NCI-H69 (cell line): ENCODE data around the gene ARFGAP1.
"Not testable (repeated sequence)": the region's sequence is repeated elsewhere in the genome, so short reads cannot be mapped to it uniquely, and the experiment has no call there.

ENCODE experiments used
- DNase-seq: peaks from one replicate; lab custom pipeline; 2025; lab: John Stamatoyannopoulos, UW

Gene ARFGAP1

DNA sequence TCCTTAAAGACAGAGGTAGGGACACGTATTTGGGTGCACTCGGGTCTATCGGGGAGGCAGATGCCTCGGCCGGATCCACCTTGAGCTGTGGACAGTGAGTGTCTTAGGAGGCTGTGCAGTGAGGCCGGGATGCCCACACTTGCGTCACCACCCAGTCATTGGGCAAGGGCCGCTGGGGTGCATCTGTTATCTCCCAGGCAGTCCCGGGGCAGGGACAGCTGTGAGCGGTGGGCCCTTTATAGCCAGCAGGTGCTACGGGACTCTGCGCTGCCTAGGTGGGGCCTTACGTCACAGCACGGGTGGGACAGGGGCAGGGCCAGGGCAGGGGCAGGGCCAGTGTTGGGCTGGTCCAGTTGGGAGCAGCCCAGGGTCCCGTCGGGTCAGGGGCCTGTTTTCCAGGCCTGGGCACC is 19.7 kb downstream of the ARFGAP1 start:
- no peak for DNase-seq

DNA sequence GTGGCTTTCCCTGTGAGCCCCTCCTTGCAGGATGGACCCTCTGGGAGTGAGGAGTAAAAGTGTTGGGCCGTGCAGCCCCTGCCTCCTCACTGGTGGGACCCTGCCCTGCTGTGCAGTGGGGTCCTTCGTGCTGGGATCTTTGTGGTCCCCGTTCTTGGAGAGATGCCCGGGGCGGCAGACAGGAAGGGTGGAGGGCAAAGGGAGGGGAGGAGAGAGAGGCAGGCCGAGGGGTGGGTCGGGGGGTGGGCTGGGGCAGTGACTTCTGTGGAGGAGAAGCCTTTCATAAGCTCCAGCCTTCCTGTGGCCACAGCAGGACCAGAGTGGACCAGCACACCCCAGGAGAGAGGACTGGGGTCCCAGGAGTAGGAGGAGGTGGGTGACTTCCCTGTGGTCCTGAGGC is 20.3 kb downstream of the ARFGAP1 start, which contains the start of gene COL20A1:
TSS of gene COL20A1 (plus strand) at position 283 of the 400 bp plus-strand sequence. CDS start 1,922 bp downstream, outside the sequence.
- DNase-seq, result no peak

DNA sequence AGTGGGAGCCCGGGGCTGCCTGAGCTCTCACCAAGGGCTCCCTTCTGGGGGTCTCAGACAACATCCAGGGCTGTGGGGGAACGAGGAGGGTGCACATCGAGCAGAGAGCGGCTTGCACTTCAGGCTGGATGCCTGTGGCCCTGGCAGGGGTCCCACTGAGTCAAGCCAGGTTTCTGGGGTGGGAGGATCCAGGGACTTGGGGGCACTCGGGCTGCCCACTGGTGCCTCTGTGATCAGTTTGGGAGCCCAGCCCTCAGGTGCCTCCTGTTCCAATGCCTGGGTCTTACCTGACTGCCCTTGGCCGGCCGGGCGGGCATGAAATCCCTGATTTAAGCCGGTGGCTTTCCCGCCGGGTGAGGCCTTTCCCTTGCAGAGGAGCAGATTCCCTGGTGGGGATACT is 20.8 kb downstream of the ARFGAP1 start:
- DNase-seq, result no peak

DNA sequence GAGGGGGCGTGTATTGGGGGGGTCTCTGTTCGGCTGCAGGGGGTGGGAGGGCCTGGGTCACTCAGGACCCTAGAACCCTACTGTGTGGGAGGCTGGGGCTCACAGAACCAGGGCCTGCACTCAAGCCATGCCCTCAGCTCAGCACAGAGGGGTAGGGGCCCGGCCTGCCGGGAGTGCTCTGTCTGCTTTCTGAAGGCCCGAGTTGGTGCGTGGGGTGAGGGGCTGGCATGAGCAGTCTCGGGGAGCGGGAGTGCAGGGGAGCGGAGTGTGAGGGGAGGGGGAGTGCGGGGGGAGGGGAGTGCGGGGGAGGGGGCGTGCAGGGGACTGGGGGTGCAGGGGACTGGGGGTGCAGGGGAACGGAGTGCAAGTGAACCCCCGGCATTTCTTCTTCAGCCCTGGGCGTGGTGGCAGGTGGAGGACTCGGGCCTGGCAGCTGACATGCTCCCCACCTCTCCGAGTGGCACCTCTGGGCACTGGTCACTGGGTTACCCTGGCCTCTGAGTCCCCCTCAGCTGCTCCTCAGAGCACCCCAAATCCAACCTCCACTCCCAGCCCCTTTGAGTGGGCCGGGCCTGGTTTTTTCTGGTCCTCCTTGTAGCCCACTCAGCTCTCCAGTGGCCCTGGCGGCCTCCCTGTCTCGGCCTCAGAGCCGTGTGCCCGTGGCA is 21.4 kb downstream of the ARFGAP1 start:
- DNase-seq, result no peak

DNA sequence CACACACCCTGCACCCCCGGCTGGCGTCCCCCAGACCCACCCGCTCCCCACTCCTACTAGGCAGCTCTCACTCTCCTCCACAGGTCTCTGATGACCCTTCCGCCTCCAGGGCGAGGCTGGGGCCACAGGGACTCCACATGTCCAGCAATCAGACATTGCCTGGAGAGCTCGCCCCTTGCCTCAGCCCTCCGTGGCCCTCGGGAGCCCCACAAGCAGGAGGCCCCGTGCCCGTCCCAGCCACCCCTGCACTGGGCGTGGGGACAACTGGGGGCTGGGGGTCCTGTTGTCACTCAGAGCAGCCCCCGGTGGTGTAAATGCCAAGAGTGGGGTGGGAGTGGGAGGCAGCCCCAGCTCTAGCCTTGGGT is 21.9 kb downstream of the ARFGAP1 start:
- no peak for DNase-seq

DNA sequence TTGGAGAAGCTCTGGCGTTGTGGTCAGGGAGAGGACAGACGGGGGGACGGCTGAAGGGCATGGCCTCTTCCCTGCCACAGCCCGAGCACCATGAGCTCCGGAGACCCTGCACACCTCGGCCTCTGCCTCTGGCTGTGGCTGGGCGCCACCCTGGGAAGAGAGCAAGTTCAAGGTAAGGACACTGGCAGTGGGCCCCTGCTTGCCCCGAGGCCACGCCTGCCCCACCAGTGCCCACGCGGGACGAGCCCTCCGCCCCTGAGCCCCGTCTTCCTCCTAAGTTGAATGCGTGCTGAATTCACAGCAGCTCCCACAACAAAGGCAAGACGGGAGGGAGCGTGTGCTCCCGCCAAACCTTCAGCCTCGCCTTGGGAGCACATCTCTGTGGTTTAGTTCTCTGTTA is 22.4 kb downstream of the ARFGAP1 start:
- no peak for DNase-seq

DNA sequence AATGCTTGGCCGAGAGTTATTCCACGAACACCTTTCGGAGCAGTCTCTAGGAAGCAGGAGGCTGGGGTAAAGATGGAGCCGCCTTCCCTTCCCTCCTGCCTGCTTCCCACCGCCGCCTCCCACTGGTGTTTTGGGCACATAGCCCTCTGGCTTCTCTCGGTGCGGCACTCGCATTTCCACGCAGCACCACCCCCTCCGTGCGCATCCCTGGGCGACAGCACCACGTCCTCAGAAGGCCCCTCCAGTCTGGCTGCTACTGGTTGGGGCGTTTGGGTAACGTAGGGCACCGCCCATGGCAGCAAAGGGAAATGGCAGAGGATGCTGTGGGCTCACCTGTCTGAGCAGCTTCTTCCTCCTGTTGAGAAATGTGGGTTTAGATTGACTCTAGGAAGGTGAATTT is 22.8 kb downstream of the ARFGAP1 start:
- DNase-seq, result peak; percentile 26

DNA sequence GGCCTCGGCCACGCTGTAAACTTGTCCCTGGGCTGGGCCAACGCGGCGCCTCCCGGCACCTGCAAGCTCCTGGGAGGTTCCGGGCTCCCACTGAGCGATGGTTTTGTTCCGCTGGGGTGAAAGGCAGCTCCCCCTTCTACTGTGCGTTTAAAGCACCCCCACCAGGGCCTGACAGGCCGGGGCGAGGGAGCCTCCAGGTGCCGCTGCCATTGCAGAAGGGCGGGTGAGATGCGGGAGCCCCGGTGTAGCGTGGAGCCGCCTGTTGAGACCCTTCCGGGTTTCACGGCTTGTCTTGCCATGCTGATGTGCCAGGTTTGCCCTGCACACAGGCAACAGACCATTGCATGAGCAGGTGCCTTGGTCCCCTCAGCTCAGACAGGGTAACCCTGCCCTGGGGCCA is 23.2 kb downstream of the ARFGAP1 start:
- DNase-seq, result peak; percentile 26

DNA sequence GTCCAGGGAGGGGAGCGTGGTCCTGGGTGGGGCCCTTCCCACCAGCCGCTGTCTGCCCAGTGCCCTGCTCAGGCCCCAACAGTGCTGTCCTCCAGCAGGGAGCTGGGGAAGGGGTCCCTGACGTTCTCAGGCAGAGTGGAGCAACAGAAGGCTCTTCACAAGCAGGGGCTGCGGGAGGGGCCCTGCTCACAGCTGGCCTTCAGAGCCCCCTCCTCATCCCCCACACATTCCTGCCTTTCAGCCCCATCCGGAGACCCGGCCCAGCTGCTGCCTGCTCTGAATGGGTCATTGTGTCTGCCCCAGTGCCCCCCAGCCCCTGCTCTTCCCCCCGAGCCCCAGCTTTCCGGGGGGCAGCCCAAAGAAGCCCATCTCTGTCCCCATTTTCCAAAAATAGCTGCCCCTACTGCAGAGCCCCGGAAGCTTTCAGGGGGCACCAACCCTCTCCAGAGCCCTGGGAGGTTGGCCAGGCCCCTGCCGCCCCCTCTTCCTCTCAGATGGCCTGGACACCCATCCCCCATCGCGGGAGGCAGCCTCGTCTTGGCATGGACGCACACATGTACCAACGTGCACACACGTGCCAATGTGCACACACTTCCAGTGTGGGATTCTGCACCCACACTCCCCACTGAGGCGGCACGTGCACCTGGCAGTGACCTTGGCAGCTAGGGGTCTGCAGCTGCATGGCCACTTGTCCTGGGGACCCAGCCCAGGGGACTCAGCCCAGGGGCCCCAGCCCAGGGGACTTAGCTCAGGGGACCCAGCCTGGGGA is 24.1 kb downstream of the ARFGAP1 start:
- no peak for DNase-seq

DNA sequence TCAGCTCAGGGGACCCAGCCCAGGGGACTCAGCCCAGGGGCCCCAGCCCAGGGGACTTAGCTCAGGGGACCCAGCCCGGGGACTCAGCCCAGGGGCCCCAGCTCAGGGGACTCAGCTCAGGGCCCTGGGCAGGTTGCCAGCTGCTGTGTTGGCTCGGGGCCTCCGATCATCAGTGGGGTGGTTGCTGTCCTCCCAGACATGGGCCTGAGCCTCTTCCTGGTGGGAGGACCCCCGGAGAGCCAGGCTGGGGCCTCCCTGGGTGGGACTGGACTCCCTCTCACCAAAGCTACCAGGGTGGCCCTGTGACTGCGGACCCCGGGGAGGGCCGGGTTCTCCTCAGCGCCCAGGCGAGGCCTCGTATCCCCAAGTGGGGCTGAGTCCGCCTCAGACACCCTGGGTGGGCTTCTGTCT is 24.8 kb downstream of the ARFGAP1 start:
- DNase-seq, result no peak

DNA sequence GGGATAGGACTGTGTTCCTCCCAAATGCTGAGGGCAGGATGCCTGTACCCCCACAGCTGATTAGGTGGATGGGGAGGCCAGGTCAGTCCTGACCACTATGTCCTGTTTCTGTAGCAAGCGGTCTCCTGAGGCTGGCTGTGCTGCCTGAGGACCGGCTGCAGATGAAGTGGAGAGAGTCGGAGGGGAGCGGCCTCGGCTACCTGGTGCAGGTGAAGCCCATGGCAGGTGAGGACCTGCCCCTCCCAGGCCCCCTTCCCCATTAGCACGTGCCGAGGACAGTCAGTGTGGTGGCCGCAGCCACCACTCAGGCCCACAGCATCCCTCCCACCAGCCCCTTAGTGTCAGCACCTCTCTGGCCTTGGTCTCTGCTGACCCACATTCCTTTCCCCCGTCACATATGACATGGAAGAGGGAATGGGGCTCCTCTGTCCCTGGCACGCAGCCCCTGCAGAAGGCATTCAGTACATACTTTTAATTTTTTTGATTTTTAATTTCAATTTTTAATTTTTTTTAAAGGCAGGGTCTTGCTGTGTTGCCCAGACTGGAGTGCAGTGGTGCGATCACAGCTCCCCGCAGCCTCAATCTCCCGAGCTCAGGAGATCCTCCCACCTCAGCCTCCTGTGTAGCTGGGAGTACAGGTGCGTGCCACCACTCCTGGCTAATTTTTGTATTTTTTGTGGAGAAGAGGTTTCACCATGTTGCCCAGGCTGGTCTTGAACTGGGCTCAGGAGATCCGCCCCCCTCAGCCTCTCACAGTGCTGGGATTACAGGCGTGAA is 25.4 kb downstream of the ARFGAP1 start:
- no peak for DNase-seq

DNA sequence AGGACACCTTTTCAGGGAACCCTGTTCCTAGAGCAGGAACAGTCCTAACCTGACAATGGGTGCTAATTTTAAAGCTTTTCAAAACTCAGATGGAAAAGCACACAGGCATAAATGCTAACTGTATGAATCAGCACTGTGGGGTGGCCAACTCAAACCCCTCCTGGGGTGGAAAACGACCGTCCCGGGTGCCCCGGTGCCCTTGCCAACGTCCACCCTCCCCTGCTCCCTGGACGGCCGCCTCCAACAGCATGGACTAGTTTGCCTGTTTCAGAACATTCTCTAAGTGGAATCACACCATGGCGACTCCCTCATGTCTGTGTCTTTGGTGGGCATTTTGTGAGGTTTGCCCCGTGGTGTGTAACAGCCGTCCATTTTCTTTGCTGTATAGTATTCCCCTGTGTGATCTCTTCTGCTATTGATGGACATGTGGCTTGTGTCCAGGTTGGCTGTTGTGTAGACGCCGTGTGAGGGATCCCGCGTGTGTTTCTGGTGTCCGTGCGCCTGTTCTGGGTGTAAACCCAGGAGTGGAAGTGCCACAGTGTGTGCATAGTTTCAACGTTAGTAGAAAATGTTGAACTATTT is 26.2 kb downstream of the ARFGAP1 start:
- DNase-seq, result no peak

DNA sequence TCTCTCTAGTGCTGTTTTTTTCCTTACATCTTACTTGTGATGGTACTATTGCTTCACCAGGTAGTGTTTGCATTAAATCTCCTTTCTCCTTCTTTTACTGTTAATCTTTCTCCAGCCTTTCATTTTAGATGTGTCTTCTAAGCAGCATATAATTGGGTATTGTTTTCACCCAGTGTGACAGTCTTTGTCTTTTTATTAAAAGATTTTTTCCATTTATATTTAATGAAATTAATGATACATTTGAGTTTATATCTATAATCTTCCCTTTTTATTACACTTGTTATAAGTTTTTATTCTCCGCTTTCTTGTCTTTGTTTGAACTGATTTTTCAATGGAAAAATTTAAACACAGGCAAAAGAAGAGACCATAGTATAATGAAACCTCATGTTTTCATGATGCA is 29.1 kb downstream of the ARFGAP1 start:
- DNase-seq, result no peak

DNA sequence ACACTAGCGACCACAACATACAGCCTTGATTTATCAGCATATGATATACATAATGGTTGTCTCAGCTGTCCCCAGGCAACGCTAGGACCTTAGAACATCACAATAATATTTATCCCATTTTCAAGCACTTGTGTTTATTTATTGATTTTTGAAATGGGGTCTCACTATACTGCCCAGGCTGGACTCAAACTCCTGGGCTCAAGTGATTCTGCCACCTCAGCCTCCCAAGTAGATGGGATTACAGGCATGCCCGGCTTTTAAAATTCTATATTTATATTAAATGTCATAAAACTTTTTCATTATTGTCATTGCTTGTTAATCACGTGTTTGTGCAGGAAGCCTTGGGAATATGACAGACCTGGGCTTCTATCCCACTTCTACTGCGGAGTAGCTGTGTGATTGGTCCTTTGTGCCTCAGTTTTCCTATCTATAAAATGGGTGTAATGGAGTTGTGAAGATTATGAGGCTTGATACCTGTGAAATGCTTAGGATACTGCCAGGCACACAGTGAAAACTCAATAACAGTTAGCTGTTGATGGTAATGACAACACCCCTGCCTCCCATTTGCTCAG is 30.6 kb downstream of the ARFGAP1 start:
- no peak for DNase-seq

DNA sequence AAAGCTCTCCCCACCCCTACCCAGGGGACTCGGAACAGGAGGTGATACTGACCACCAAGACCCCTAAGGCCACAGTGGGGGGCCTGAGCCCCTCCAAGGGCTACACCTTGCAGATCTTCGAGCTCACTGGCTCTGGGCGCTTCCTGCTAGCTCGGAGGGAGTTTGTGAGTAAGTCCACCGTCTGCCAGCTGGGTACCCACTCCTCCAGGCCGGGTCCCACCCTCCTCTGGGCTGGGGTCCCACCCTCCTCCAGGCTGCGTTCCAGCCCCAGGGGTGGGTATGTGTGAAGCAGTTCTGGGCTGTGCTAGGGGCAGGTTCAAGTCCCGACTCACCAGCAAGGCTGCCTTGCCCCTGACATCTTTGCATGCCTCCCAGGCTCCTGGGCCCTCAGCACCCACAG is 32.8 kb downstream of the ARFGAP1 start:
- DNase-seq, result no peak

DNA sequence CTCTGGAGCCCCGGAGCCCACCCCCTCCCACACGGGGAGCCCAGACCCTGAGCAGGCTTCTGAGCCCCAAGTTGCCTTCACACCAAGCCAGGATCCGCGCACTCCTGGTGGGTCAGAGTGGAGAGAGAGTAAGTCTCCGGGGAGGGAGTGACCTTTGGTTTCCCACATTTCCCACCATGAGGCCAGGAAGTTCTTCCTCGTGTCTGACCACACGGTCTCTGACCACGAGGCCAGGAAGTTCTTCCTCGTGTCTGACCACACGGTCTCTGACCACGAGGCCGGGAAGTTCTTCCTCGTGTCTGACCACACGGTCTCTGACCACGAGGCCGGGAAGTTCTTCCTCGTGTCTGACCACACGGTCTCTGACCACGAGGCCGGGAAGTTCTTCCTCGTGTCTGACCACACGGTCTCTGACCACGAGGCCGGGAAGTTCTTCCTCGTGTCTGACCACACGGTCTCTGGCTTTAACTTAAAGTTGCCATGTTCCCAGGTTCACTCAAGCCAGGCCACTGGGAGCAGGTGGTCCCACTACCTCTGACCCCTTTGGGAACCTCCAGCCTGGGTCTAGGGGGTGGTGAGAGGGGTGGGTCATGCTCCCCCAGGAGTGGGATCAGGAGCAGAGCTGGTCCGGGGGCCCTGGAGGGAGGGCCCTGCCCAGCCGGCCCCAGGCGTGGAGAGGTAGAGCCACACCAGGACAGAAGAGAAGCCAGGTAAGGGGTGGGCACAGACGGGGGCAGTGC is 33.5 kb downstream of the ARFGAP1 start:
- not testable (repeated sequence) for DNase-seq

DNA sequence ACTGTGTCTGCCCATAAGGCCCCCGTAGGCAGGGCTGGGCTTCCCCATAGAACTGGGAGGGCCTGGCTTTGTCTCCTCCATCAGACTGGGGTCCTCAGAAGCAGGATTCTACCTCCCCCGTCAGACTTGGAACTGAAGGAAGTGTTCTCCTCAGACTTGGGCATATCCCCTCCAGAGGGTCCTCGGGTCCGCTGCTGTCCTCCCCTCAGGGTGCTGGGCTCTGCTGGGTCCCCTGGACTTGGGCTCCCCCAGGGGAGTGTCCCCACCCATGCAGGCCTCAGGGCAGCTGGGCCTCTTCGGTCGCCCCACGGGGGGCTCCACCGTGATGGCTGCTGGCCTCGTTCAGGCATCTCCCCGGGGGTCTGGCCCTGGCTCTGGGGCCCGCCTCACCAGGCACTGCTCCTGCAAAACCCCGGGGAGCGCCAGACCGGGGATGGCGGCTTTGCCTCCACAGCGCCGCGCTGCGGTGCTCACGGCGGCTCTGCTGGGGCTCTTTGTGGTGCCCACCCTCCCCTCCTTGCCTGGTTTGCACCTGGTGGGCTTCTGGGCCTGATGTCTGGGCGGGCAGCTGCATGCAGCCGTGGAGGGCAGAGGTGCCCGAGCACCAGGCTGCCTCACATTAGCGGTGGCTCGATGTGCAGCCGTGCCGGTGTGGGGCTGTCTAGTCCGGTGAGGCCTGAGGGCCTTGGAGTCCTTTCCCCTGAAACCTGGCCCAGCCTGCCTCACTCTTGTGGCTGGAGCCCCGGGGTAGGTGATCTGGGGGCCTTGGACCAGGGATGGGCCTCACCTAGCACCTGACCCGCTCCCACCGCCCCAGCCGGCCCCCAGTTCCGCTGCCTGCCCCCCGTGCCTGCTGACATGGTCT is 34.3 kb downstream of the ARFGAP1 start:
- no peak for DNase-seq

DNA sequence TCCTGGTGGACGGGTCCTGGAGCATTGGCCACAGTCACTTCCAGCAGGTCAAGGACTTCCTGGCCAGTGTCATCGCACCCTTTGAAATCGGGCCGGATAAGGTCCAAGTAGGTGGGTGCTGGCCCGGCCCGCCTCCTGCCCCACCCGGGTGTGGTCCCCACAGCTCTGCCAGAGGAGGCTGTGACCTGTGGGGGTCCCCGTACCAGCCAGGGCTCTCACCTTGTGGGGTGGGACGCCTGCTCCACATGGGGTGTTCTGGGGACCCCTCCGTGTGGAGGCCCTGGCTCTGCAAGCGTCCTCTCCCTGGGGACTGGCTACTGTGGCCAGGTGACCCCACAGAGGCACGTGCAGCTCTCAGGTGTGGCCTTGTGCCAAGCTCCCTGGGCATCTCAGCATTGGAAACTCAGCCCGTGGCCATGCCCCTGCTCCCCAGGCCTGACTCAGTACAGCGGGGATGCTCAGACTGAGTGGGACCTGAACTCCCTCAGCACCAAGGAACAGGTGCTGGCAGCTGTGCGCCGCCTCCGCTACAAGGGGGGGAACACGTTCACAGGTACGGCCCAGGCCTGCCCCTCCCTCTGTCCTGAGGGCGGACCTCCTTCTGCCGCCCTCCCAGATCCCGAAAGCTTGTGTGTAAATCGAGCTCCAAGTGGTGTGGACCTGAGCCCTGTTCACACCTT is 35.1 kb downstream of the ARFGAP1 start:
- no peak for DNase-seq

DNA sequence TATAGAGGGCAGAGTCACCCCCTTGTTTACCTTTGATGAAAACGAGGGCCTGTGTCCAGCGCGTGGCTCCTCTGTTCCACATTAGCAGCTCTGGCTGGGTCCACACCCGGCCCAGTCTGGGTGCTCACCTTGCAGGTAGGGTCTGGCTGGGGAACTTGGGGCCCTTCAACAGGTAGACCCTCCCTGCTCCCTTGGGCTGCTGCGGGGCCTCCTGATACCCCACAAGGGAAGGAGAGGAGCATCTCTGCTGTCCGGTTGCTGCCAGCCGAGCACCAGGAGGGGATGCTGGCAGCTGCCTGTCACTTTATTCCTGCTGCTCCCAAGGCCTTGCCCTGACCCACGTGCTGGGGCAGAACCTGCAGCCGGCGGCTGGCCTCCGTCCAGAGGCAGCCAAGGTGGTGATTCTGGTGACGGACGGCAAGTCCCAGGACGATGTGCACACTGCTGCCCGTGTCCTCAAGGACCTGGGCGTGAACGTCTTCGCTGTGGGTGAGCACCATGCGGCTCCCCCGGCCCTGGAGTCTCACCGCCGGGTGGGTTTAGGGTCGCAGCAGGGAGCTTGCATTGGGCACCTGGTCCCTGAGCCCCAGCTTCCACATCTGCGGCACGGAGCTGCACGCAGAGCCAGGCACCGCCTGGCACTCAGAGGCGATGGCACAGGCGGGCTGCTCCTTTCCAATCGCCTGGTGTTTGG is 35.8 kb downstream of the ARFGAP1 start:
- DNase-seq, result no peak
